Transverse colon (tissue), 4 donors: ENCODE measurements around the gene SLC39A7. TPM values are rescaled to one million over a fixed set of nuclear protein-coding genes. Genes with fewer than 3 reads are reported as not detected.

Experiments
- DNase-seq: peaks from one replicate; pipeline ENCODE4 v3.0.0-alpha.2; 2019
- H3K27ac ChIP-seq, 4 donors: fragments of 200-600 bp; sonication (generic); 2 replicates each; pipeline ENCODE4 v1.5.1; 2016 to 2018; ENCODE audit warnings: inconsistent platforms in 4 of 4
- H3K27me3 ChIP-seq: fragments of 200-600 bp; sonication (generic); 2 replicates; pipeline ENCODE4 v1.5.1; 2017; ENCODE audit warnings: inconsistent platforms
- H3K36me3 ChIP-seq, 4 donors: fragments of 200-600 bp; sonication (generic); 2 replicates each; pipeline ENCODE4 v1.5.1; 2017 to 2019; ENCODE audit warnings: inconsistent platforms in 4 of 4
- H3K4me1 ChIP-seq, 4 donors: fragments of 200-600 bp; sonication (generic); 2 replicates each; pipeline ENCODE4 v1.5.1; 2017 to 2020; ENCODE audit warnings: inconsistent platforms in 4 of 4
- H3K4me3 ChIP-seq, 4 donors: fragments of 200-600 bp; sonication (generic); 1 replicate in 1 of 4; 2 replicates in 3 of 4; pipeline versions ENCODE4 v1.5.1 to v1.6.1; 2017 to 2019; ENCODE audit warnings: inconsistent platforms in 4 of 4
- H3K9me3 ChIP-seq, 2 donors: fragments of 200-600 bp; sonication (generic); 2 replicates each; pipeline ENCODE4 v1.5.1; 2017 to 2019; ENCODE audit warnings: inconsistent platforms in 2 of 2
- CTCF ChIP-seq, 5 experiments: fragments of 200-600 bp in 3 of 5; fragments of 450-650 bp in 2 of 5; sonication (generic) in 3 of 5; IDR thresholded peaks; 1 replicate in 2 of 5; 2 replicates in 3 of 5; pipeline ENCODE4 v1.5.1; 2016 to 2017; ENCODE audit warnings: antibody characterized with exemption in 5 of 5, inconsistent platforms in 3 of 5, mild to moderate bottlenecking in 2 of 5, moderate library complexity in 1 of 5
- EP300 ChIP-seq: sonication (generic); formaldehyde crosslinking; IDR thresholded peaks from one replicate; pipeline ENCODE4 v1.6.1; 2017; ENCODE audit warnings: antibody characterized with exemption, low read depth
- POLR2A ChIP-seq: fragments of 450-650 bp; IDR thresholded peaks from one replicate; pipeline ENCODE4 v1.6.1; 2016; ENCODE audit warnings: antibody characterized with exemption, mild to moderate bottlenecking, moderate library complexity
- POLR2AphosphoS5 ChIP-seq, 3 donors: sonication (generic); formaldehyde crosslinking; IDR thresholded peaks; one replicate each; pipeline ENCODE4 v1.6.1; 2016; ENCODE audit warnings: antibody characterized with exemption in 3 of 3
- WGBS, 2 donors: methylation state at CpG; one replicate each; pipeline ENCODE4 v1.1.5; 2018; ENCODE audit warnings: low coverage in 1 of 2; 5-methylcytosine and 5-hydroxymethylcytosine counted together
- in situ Hi-C, 4 donors: fragments of 200-750 bp; cut with MboI; loops; one replicate each; pipeline versions ENCODE4 v1.15.0 to v1.15.1; 2017; ENCODE audit warnings: low sequenced_read_pairs in 3 of 4, low pct_ligation_motif_present in 1 of 4, low pct_unique_long_range_greater_than_20kb in 1 of 4
- intact Hi-C: fragments of 100-400 bp; cut with DNase I; formaldehyde crosslinking; loops from one replicate; pipeline ENCODE4 v1.15.1; 2023; ENCODE audit warnings: low total_unique reads
- total RNA-seq, 4 donors: library from RNA; depleted of rRNA; stranded (reverse); fragments of >200 nt; gene quantifications; one replicate each; pipeline ENCODE4 v1.1.0, GENCODE V29; 2016

SLC39A7 gene
- total RNA-seq, 4 donors from 2014 or later: 38.2 to 99.9 (median 60.5) TPM

- Histone ChIP-seq H3K36me3 (no peaks in the 10 kb centered on the region), H3K27me3 (peaks cover 25% of the 10 kb centered on the region), H3K9me3 (no peaks in the 10 kb centered on the region), H3K4me1 (peaks cover 0 to 10% (median 7%) of the 10 kb centered on the region in 4 donors), H3K4me3 (no peak overlapping the region), H3K27ac (no peak overlapping the region)
- WGBS, 2 donors: 33 to 35% methylated on average over 1 of the region's 1 CpG
- no peak for TF ChIP-seq POLR2A
- TF ChIP-seq EP300: no peak
- TF ChIP-seq POLR2AphosphoS5 (IDR thresholded peaks at IDR 0.05): no peak
- no peak for TF ChIP-seq CTCF (IDR thresholded peaks at IDR 0.05)
- in situ Hi-C loops: loop anchor here (10.0 to 25.0 kb wide), 4 partner anchors 79 to 231 kb away; partner anchors contain the start of gene HLA-DOA (in 1 of the 4)
- intact Hi-C loops: loop anchor here (10.0 kb wide), 2 partner anchors 79 to 229 kb away; no protein-coding TSS in a partner anchor
- DNase-seq: no peak
Measured at GRCh38 chr6:33243476-33243875, 42.8 kb downstream of the SLC39A7 start.

- no peaks in the 10 kb centered on the region for H3K9me3 ChIP-seq
- in situ Hi-C loops (loop anchor here (5.0 to 25.0 kb wide), 5 partner anchors 83 to 236 kb away; partner anchors contain the start of gene HLA-DOA (in 1 of the 4)), intact Hi-C loops (loop anchor here (5.0 to 10.0 kb wide), 3 partner anchors 83 to 233 kb away; no protein-coding TSS in a partner anchor)
- H3K27ac ChIP-seq: peak overlapping the region; percentile 88 to 93 (median 92)
- H3K36me3 ChIP-seq: no peaks in the 10 kb centered on the region
- WGBS, 2 donors: 6 to 22% methylated on average over 4 to 26 of the region's 28 CpGs
- TF ChIP-seq CTCF (IDR thresholded peaks at IDR 0.05): peak; percentile 96 to 98 (median 97)
- TF ChIP-seq POLR2A: no peak
- DNase-seq: peak; percentile 94
- H3K4me1 ChIP-seq: peaks cover 12 to 27% (median 24%) of the 10 kb centered on the region in 4 donors
- H3K4me3 ChIP-seq: peak overlapping the region in 3 of 4 donors; percentile 34 to 60 (median 42)
- H3K27me3 ChIP-seq: peaks cover 4% of the 10 kb centered on the region
Measured at GRCh38 chr6:33247977-33248642, 47.4 kb downstream of the SLC39A7 start.

GRCh38 chr6:33248643-33248931 lies 47.9 kb downstream of the SLC39A7 start:
- H3K4me3 ChIP-seq: peak overlapping the region; percentile 5 to 60 (median 38)
- intact Hi-C loops: loop anchor here (5.0 to 10.0 kb wide), 3 partner anchors 84 to 234 kb away; no protein-coding TSS in a partner anchor
- whole genome bisulfite sequencing, 2 donors: 1% methylated on average over 18 of the region's 18 CpGs; no CpG with 5 or more reads in 1 of the 2 donors
- H3K9me3 ChIP-seq: no peaks in the 10 kb centered on the region
- TF ChIP-seq POLR2A: no peak
- peak in 2 of 5 experiments; percentile 22 to 46 for TF ChIP-seq CTCF (IDR thresholded peaks at IDR 0.05)
- H3K27me3 ChIP-seq: peaks cover 4% of the 10 kb centered on the region
- in situ Hi-C loops: loop anchor here (5.0 to 25.0 kb wide), 5 partner anchors 84 to 236 kb away; partner anchors contain the start of gene HLA-DOA (in 1 of the 4)
- no peaks in the 10 kb centered on the region for H3K36me3 ChIP-seq
- peak overlapping the region; percentile 88 to 93 (median 92) for H3K27ac ChIP-seq
- peaks cover 12 to 27% (median 24%) of the 10 kb centered on the region in 4 donors for H3K4me1 ChIP-seq
- DNase-seq: no peak

GRCh38 chr6:33248932-33249731 lies 48.5 kb downstream of the SLC39A7 start:
- WGBS, 2 donors: 0% methylated on average over 43 of the region's 58 CpGs; no CpG with 5 or more reads in 1 of the 2 donors
- intact Hi-C loops (loop anchor here (5.0 to 10.0 kb wide), 3 partner anchors 84 to 234 kb away; no protein-coding TSS in a partner anchor), in situ Hi-C loops (loop anchor here (5.0 to 25.0 kb wide), 5 partner anchors 84 to 237 kb away; partner anchors contain the start of gene HLA-DOA (in 1 of the 4))
- peak; percentile 99 for DNase-seq
- Histone ChIP-seq H3K4me3 (peak overlapping the region; percentile 35 to 60 (median 50)), H3K27me3 (peaks cover 4% of the 10 kb centered on the region), H3K27ac (peak overlapping the region; percentile 88 to 93 (median 92)), H3K4me1 (peaks cover 12 to 27% (median 24%) of the 10 kb centered on the region in 4 donors), H3K36me3 (no peaks in the 10 kb centered on the region), H3K9me3 (no peaks in the 10 kb centered on the region)
- TF ChIP-seq CTCF (IDR thresholded peaks at IDR 0.05) (no peak), POLR2A (peak; percentile 87), POLR2AphosphoS5 (IDR thresholded peaks at IDR 0.05) (peak; percentile 76 to 90 (median 78)), EP300 (no peak)
